HG02642 (cell line): Measurements from ENCODE around the gene ASTN1.

ENCODE experiments used
- ATAC-seq: cut with Tn5 transposase; IDR thresholded peaks from one replicate; pipeline ENCODE4 v1.9.1; 2021; ENCODE audit warnings: mild to moderate bottlenecking; ENCODE audit not compliant: unreplicated experiment, poor library complexity

Gene ASTN1

GRCh38 chr1:176885751-176886150 is 278.8 kb downstream of the ASTN1 start:
- no peak for ATAC-seq

- no peak for ATAC-seq
Observed at GRCh38 chr1:176885341-176885740, 279.2 kb downstream of the ASTN1 start.

GRCh38 chr1:176884911-176885310 is 279.6 kb downstream of the ASTN1 start:
- ATAC-seq: no peak

GRCh38 chr1:176884286-176884685 is 280.2 kb downstream of the ASTN1 start:
- ATAC-seq: no peak

- ATAC-seq: peak; percentile 66
Observed at GRCh38 chr1:176880955-176881595, 283.4 kb downstream of the ASTN1 start.

GRCh38 chr1:176879784-176880620 is 284.5 kb downstream of the ASTN1 start:
- no peak for ATAC-seq

- no peak for ATAC-seq
Observed at GRCh38 chr1:176878750-176879536, 285.6 kb downstream of the ASTN1 start.

- no peak for ATAC-seq
Observed at GRCh38 chr1:176877557-176877956, 287.0 kb downstream of the ASTN1 start.

GRCh38 chr1:176876966-176877515 is 287.5 kb downstream of the ASTN1 start:
- no peak for ATAC-seq

- ATAC-seq: no peak
Observed at GRCh38 chr1:176869577-176869976, 294.9 kb downstream of the ASTN1 start.

- no peak for ATAC-seq
Observed at GRCh38 chr1:176866011-176866714, 298.3 kb downstream of the ASTN1 start.

GRCh38 chr1:176864211-176864610 is 300.3 kb downstream of the ASTN1 start:
- ATAC-seq: no peak

GRCh38 chr1:176863613-176864012 is 300.9 kb downstream of the ASTN1 start:
- ATAC-seq: no peak

- no peak for ATAC-seq
Observed at GRCh38 chr1:176858433-176858916, 306.0 kb downstream of the ASTN1 start.

- no peak for ATAC-seq
Observed at GRCh38 chr1:176857632-176858031, 306.9 kb downstream of the ASTN1 start.

GRCh38 chr1:176854758-176855745 is 309.5 kb downstream of the ASTN1 start:
- ATAC-seq: no peak

- no peak for ATAC-seq
Observed at GRCh38 chr1:176854121-176854520, 310.4 kb downstream of the ASTN1 start.

GRCh38 chr1:176853503-176853902 is 311.0 kb downstream of the ASTN1 start:
- ATAC-seq: no peak

- no peak for ATAC-seq
Observed at GRCh38 chr1:176852124-176852523, 312.4 kb downstream of the ASTN1 start.
